Tibial artery (tissue), 4 donors: Measurements from ENCODE around the gene GGT5.
A peak's percentile ranks its signal among the peaks of the same experiment; 100 is the strongest.
"Not testable (repeated sequence)": the region's sequence is repeated elsewhere in the genome, so short reads cannot be mapped to it uniquely, and the experiment has no call there.

Experiments used
- DNase-seq, 2 donors: peaks; one replicate each; pipeline ENCODE4 v3.0.0-alpha.2; 2019
- H3K27ac ChIP-seq, 2 donors: fragments of 200-600 bp; sonication (generic) in 1 of 2; 1 replicate in 1 of 2; 2 replicates in 1 of 2; pipeline ENCODE4 v1.5.1; 2018 to 2019; ENCODE audit warnings: mild to moderate bottlenecking in 1 of 2
- H3K27me3 ChIP-seq, 2 donors: fragments of 200-600 bp; sonication (generic) in 1 of 2; one replicate each; pipeline versions ENCODE4 v1.5.1 to v1.6.0; 2016 to 2019
- H3K36me3 ChIP-seq, 3 donors: fragments of 200-600 bp; sonication (generic) in 2 of 3; one replicate each; pipeline ENCODE4 v1.5.1; 2016 to 2019; ENCODE audit warnings: mild to moderate bottlenecking in 2 of 3
- H3K4me1 ChIP-seq, 4 donors: fragments of 200-600 bp; sonication (generic) in 2 of 4; 1 replicate in 3 of 4; 2 replicates in 1 of 4; pipeline ENCODE4 v1.5.1; 2016 to 2019
- H3K4me3 ChIP-seq, 2 donors: fragments of 200-600 bp; sonication (generic) in 1 of 2; 1 replicate in 1 of 2; 2 replicates in 1 of 2; pipeline ENCODE4 v1.5.1; 2018 to 2019; ENCODE audit warnings: mild to moderate bottlenecking in 2 of 2
- H3K9me3 ChIP-seq, 3 donors: fragments of 200-600 bp; sonication (generic) in 1 of 3; one replicate each; pipeline ENCODE4 v1.5.1; 2016 to 2019
- CTCF ChIP-seq, 2 experiments: fragments of 200-600 bp in 1 of 2; fragments of 450-650 bp in 1 of 2; IDR thresholded peaks; one replicate each; pipeline ENCODE4 v1.5.1; 2017 to 2019; ENCODE audit warnings: antibody characterized with exemption in 2 of 2, mild to moderate bottlenecking in 1 of 2, moderate library complexity in 1 of 2
- intact Hi-C: fragments of 100-400 bp; cut with DNase I; formaldehyde crosslinking; loops from one replicate; pipeline ENCODE4 v1.15.0; 2023; ENCODE audit warnings: low total_unique reads

GGT5 gene

GRCh38 chr22:24247011-24247507, 2.2 kb upstream of the GGT5 start:
- no peak for DNase-seq
- no peak overlapping the region for H3K4me3 ChIP-seq
- no peaks in the 10 kb centered on the region for H3K36me3 ChIP-seq
- no peak for TF ChIP-seq CTCF (IDR thresholded peaks at IDR 0.05)
- intact Hi-C loops: loop anchor here (1.0 kb wide), 1 partner anchor 61 kb away; no protein-coding TSS in a partner anchor
- peak overlapping the region; percentile 90 to 92 for H3K27ac ChIP-seq
- no peaks in the 10 kb centered on the region for H3K27me3 ChIP-seq
- peaks cover 0 to 59% (median 46%) of the 10 kb centered on the region in 4 donors for H3K4me1 ChIP-seq
- H3K9me3 ChIP-seq: no peaks in the 10 kb centered on the region

GRCh38 chr22:24245584-24246561, 991 bp upstream of the GGT5 start:
- H3K4me3 ChIP-seq: peak overlapping the region; percentile 47 to 57
- DNase-seq: peak; percentile 93 to 97
- intact Hi-C loops: not testable (repeated sequence)

GRCh38 chr22:24244144-24244787, 616 bp downstream of the GGT5 start:
- intact Hi-C loops: no loop called here
- Histone ChIP-seq H3K27ac (peak overlapping the region; percentile 90 to 92), H3K27me3 (no peaks in the 10 kb centered on the region), H3K4me1 (peaks cover 0 to 61% (median 47%) of the 10 kb centered on the region in 4 donors), H3K36me3 (no peaks in the 10 kb centered on the region), H3K4me3 (peak overlapping the region; percentile 47 to 57), H3K9me3 (no peaks in the 10 kb centered on the region)
- peak; percentile 34 to 75 for DNase-seq
- no peak for TF ChIP-seq CTCF (IDR thresholded peaks at IDR 0.05)

More at GRCh38 chr22:24245584-24246561, 991 bp upstream of the GGT5 start:
- not testable (repeated sequence) for H3K36me3 ChIP-seq, H3K9me3 ChIP-seq, H3K27me3 ChIP-seq
- Histone ChIP-seq H3K4me1 (peaks cover 0 to 61% (median 47%) of the 10 kb centered on the region in 4 donors), H3K27ac (peak overlapping the region; percentile 90 to 92)

- Histone ChIP-seq H3K4me1 (peaks cover 0 to 61% (median 47%) of the 10 kb centered on the region in 4 donors), H3K27ac (peak overlapping the region in 1 of 2 donors; percentile 92), H3K4me3 (peak overlapping the region; percentile 47 to 57)
- peak in 1 of 2 donors; percentile 66 for DNase-seq
- H3K27me3 ChIP-seq, H3K9me3 ChIP-seq, intact Hi-C loops, H3K36me3 ChIP-seq: not testable (repeated sequence)
Measured at GRCh38 chr22:24243417-24243816, 1.5 kb downstream of the GGT5 start.

GRCh38 chr22:24240985-24241692, 3.7 kb downstream of the GGT5 start:
- H3K27ac ChIP-seq: not testable (repeated sequence)

GRCh38 chr22:24240381-24240780, 4.5 kb downstream of the GGT5 start:
- H3K27ac ChIP-seq: no peak overlapping the region
- intact Hi-C loops: no loop called here

More at GRCh38 chr22:24240985-24241692, 3.7 kb downstream of the GGT5 start:
- H3K4me3 ChIP-seq, H3K36me3 ChIP-seq, H3K27me3 ChIP-seq, DNase-seq, H3K9me3 ChIP-seq, intact Hi-C loops: not testable (repeated sequence)
- peaks cover 0 to 43% (median 30%) of the 10 kb centered on the region in 4 donors for H3K4me1 ChIP-seq

GRCh38 chr22:24238101-24238694, 6.7 kb downstream of the GGT5 start:
- H3K9me3 ChIP-seq, H3K27ac ChIP-seq, intact Hi-C loops, H3K27me3 ChIP-seq, DNase-seq, H3K36me3 ChIP-seq, H3K4me3 ChIP-seq: not testable (repeated sequence)
- peaks cover 0 to 13% (median 10%) of the 10 kb centered on the region in 4 donors for H3K4me1 ChIP-seq

More at GRCh38 chr22:24240381-24240780, 4.5 kb downstream of the GGT5 start:
- no peaks in the 10 kb centered on the region for H3K9me3 ChIP-seq
- TF ChIP-seq CTCF (IDR thresholded peaks at IDR 0.05): no peak
- H3K27me3 ChIP-seq: no peaks in the 10 kb centered on the region
- DNase-seq: peak in 1 of 2 donors; percentile 34
- H3K4me3 ChIP-seq: no peak overlapping the region
- H3K36me3 ChIP-seq: no peaks in the 10 kb centered on the region
- peaks cover 0 to 35% (median 25%) of the 10 kb centered on the region in 4 donors for H3K4me1 ChIP-seq
